COLO668 (cell line): ENCODE results near the gene MYH2.

Experiments
- DNase-seq: peaks from one replicate; lab custom pipeline; 2025; ENCODE audit not compliant: unreplicated experiment; lab: John Stamatoyannopoulos, UW

The MYH2 gene

GRCh38 chr17:10516638-10517037, 32.8 kb downstream of the MYH2 start:
- DNase-seq, result no peak

- DNase-seq, result no peak
Measured at GRCh38 chr17:10516065-10516464, 33.4 kb downstream of the MYH2 start.

DNA sequence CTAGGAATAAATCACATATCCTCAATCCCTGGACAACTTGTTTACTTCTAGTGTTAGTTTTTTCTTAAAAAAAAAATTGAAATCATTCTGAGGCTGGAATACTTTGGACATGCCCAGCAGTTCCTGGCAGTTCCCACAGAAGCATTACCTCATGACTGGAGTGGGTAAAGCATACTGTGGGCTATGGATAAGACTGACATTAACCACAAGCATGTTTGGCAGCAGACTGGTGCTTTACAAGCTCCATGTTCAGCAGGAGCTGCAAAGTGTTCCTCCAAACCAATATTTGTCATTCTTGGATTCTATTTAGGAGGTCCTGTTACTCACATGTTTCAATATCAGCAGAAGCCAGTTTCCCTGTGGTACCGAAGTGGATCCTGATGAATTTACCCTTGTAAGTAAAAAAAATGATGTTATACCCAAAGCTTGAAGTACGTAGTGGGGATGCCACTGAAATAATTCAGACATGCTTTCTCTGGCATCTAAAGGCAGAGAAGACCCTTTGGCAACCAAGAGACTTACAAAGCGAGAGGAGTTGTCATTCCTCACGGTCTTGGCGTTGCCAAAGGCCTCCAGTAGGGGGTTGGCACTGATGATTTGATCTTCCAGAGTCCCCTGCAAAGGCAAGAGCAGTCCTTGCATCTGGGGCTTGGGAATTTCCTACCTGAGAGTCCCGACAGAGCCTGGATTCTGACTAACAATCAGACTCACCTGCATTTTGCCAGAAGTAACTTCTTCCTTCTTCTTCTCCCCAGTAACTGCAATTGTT, 36.0 kb downstream of the MYH2 start:
- no peak for DNase-seq

- DNase-seq, result no peak
Measured at GRCh38 chr17:10512856-10513255, 36.6 kb downstream of the MYH2 start.

GRCh38 chr17:10499950-10500349, 49.5 kb downstream of the MYH2 start:
- no peak for DNase-seq

- DNase-seq, result no peak
Measured at GRCh38 chr17:10492004-10492403, 57.5 kb downstream of the MYH2 start.

DNA sequence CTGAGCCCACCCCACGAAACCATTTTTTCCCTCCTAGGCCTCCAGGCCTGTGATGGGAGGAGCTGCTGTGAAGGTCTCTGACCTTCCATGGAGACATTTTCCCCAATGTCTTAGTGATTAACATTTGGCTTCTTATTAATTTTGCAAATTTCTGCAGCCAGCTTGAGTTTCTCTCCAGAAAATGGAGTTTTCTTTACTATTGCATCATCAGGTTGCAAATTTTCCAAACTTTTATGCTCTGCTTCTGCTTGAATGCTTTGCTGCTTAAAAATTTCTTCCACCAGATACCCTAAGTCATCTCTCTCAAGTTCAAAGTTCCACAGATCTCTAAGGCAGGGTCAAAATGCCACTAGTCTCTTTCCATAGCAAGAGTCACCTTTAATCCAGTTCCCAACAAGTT, 67.2 kb downstream of the MYH2 start:
- DNase-seq, result no peak

- no peak for DNase-seq
Measured at GRCh38 chr17:10477701-10478100, 71.8 kb downstream of the MYH2 start.

- DNase-seq, result no peak
Measured at GRCh38 chr17:10474536-10474935, 74.9 kb downstream of the MYH2 start.

- no peak for DNase-seq
Measured at GRCh38 chr17:10471858-10472257, 77.6 kb downstream of the MYH2 start.
